GM12891 (cell line): ENCODE measurements around the gene TENT5C.

Source experiments
- PAX5 ChIP-seq: IDR thresholded peaks from 2 replicates; pipeline ENCODE4 v1.6.1; 2011; ENCODE audit warnings: low read length, moderate library complexity, mild to moderate bottlenecking; ENCODE audit not compliant: insufficient read depth, severe bottlenecking
- POLR2A ChIP-seq: IDR thresholded peaks from 2 replicates; pipeline ENCODE4 v1.6.1; 2011; ENCODE audit warnings: low read depth, low read length, control low read depth
- POLR2AphosphoS5 ChIP-seq: IDR thresholded peaks from 2 replicates; pipeline ENCODE4 v1.6.1; 2011; ENCODE audit warnings: low read depth, low read length, control low read depth
- POU2F2 ChIP-seq: IDR thresholded peaks from 2 replicates; pipeline ENCODE4 v1.6.1; 2011; ENCODE audit warnings: low read depth, mild to moderate bottlenecking, control low read depth, low read length, moderate library complexity
- SPI1 ChIP-seq: IDR thresholded peaks from 2 replicates; pipeline ENCODE4 v1.6.1; 2011; ENCODE audit warnings: low read depth, low read length, control low read depth
- TAF1 ChIP-seq: IDR thresholded peaks from 2 replicates; pipeline ENCODE4 v1.6.1; 2011; ENCODE audit warnings: low read depth, low read length, control low read depth

- no peak for TF ChIP-seq POLR2A
- no peak for TF ChIP-seq TAF1
- no peak for TF ChIP-seq POLR2AphosphoS5
- no peak for TF ChIP-seq SPI1
- no peak for TF ChIP-seq POU2F2
- TF ChIP-seq PAX5 = no peak
Observed at GRCh38 chr1:117631359-117632160, 25.7 kb downstream of the TENT5C start.
